Karpas-422 (cell line): Measurements from ENCODE around the gene GRK5. TPM values are rescaled to one million over a fixed set of nuclear protein-coding genes. Genes with fewer than 3 reads are reported as not detected.

Source experiments
- DNase-seq: peaks from one replicate; pipeline ENCODE4 v3.0.0-alpha.2; 2015
- H2AFZ ChIP-seq: fragments of 200-600 bp; sonication (generic); 2 replicates; pipeline ENCODE4 v1.6.1; 2014; ENCODE audit warnings: antibody characterized with exemption, low read length, mixed read lengths
- H3K27ac ChIP-seq: fragments of 200-600 bp; sonication (generic); 2 replicates; pipeline ENCODE4 v1.5.1; 2014; ENCODE audit warnings: mild to moderate bottlenecking, low read length, moderate library complexity
- H3K27me3 ChIP-seq: fragments of 200-600 bp; sonication (generic); 2 replicates; pipeline ENCODE4 v1.6.1; 2014; ENCODE audit warnings: low read length, mixed read lengths
- H3K36me3 ChIP-seq: fragments of 200-600 bp; sonication (generic); 2 replicates; pipeline ENCODE4 v1.6.1; 2014; ENCODE audit warnings: low read length, mixed read lengths; ENCODE audit not compliant: insufficient read depth
- H3K4me1 ChIP-seq: fragments of 200-600 bp; sonication (generic); 2 replicates; pipeline ENCODE4 v1.6.1; 2014; ENCODE audit warnings: mild to moderate bottlenecking, low read length, mixed read lengths
- H3K4me2 ChIP-seq: fragments of 200-600 bp; sonication (generic); 2 replicates; pipeline ENCODE4 v1.6.1; 2014; ENCODE audit warnings: low read length, low read depth, mild to moderate bottlenecking; ENCODE audit not compliant: poor library complexity, severe bottlenecking
- H3K4me3 ChIP-seq: fragments of 200-600 bp; sonication (generic); 2 replicates; pipeline ENCODE4 v1.5.1; 2014; ENCODE audit warnings: mild to moderate bottlenecking, antibody characterized with exemption, low read length, mixed read lengths
- H3K79me2 ChIP-seq: fragments of 200-600 bp; sonication (generic); 2 replicates; pipeline ENCODE4 v1.6.1; 2014; ENCODE audit warnings: mild to moderate bottlenecking, low read length, mixed read lengths
- H3K9ac ChIP-seq: fragments of 200-600 bp; sonication (generic); 2 replicates; pipeline ENCODE4 v1.6.0; 2014; ENCODE audit warnings: low read length
- H3K9me2 ChIP-seq: fragments of 200-600 bp; sonication (generic), shearing (Covaris generic); replicated peaks from 2 replicates; pipeline ENCODE4 v1.6.0; 2014; ENCODE audit warnings: mild to moderate bottlenecking, low read length, moderate library complexity; ENCODE audit not compliant: insufficient read depth
- H3K9me3 ChIP-seq: fragments of 300-700, 200-600 bp; sonication (generic); 2 replicates; pipeline ENCODE4 v1.6.1; 2014; ENCODE audit warnings: low read length, mixed read lengths
- H4K20me1 ChIP-seq: fragments of 200-600 bp; sonication (generic); 2 replicates; pipeline ENCODE4 v1.6.1; 2014; ENCODE audit warnings: mild to moderate bottlenecking, antibody characterized with exemption, low read length, low read depth; ENCODE audit not compliant: insufficient read depth
- total RNA-seq: library from RNA; depleted of rRNA; stranded (reverse); fragments of >200 nt; shearing (Covaris generic); gene quantifications from 2 replicates; pipeline ENCODE4 v1.2.3, GENCODE V29; 2014; ENCODE audit warnings: low replicate concordance

GRK5 gene
- total RNA-seq, 1 experiment from 2014 or later: 4.5 TPM

GRCh38 chr10:119443441-119443840 lies 236.1 kb downstream of the GRK5 start:
- Histone ChIP-seq H3K36me3 (no peaks in the 10 kb centered on the region), H3K9ac (no peak overlapping the region), H4K20me1 (no peaks in the 10 kb centered on the region), H3K9me3 (no peaks in the 10 kb centered on the region), H3K4me2 (no peak overlapping the region), H3K9me2 (no peaks in the 10 kb centered on the region), H3K79me2 (no peaks in the 10 kb centered on the region), H3K27me3 (no peaks in the 10 kb centered on the region), H3K27ac (no peak overlapping the region), H3K4me1 (peaks cover 29% of the 10 kb centered on the region), H2AFZ (no peak overlapping the region), H3K4me3 (no peak overlapping the region)
- no peak for DNase-seq

- no peak overlapping the region for H3K27ac ChIP-seq
- peaks cover 30% of the 10 kb centered on the region for H3K4me1 ChIP-seq
- no peak overlapping the region for H3K4me2 ChIP-seq
- DNase-seq: no peak
- no peaks in the 10 kb centered on the region for H4K20me1 ChIP-seq
- H3K9me3 ChIP-seq: no peaks in the 10 kb centered on the region
- no peaks in the 10 kb centered on the region for H3K27me3 ChIP-seq
- no peak overlapping the region for H3K9ac ChIP-seq
- no peaks in the 10 kb centered on the region for H3K9me2 ChIP-seq
- no peaks in the 10 kb centered on the region for H3K36me3 ChIP-seq
- no peak overlapping the region for H3K4me3 ChIP-seq
- H2AFZ ChIP-seq: no peak overlapping the region
- no peaks in the 10 kb centered on the region for H3K79me2 ChIP-seq
Observed at GRCh38 chr10:119443970-119444660, 236.7 kb downstream of the GRK5 start.

GRCh38 chr10:119444866-119445265 lies 237.5 kb downstream of the GRK5 start:
- Histone ChIP-seq H3K27ac (no peak overlapping the region), H3K36me3 (no peaks in the 10 kb centered on the region), H3K9ac (no peak overlapping the region), H4K20me1 (no peaks in the 10 kb centered on the region), H3K79me2 (no peaks in the 10 kb centered on the region), H2AFZ (no peak overlapping the region), H3K9me2 (no peaks in the 10 kb centered on the region), H3K4me2 (no peak overlapping the region), H3K27me3 (no peaks in the 10 kb centered on the region), H3K4me1 (peaks cover 38% of the 10 kb centered on the region), H3K4me3 (no peak overlapping the region), H3K9me3 (no peaks in the 10 kb centered on the region)
- no peak for DNase-seq

GRCh38 chr10:119445311-119445934 lies 238.1 kb downstream of the GRK5 start:
- no peaks in the 10 kb centered on the region for H4K20me1 ChIP-seq
- no peak overlapping the region for H3K4me3 ChIP-seq
- H3K9me2 ChIP-seq: no peaks in the 10 kb centered on the region
- peak overlapping the region; percentile 19; the same call in 1 of the 2 replicates for H3K9ac ChIP-seq
- peak; percentile 92 for DNase-seq
- H3K4me1 ChIP-seq: peaks cover 42% of the 10 kb centered on the region
- H2AFZ ChIP-seq: no peak overlapping the region
- no peaks in the 10 kb centered on the region for H3K79me2 ChIP-seq
- no peak overlapping the region for H3K4me2 ChIP-seq
- H3K36me3 ChIP-seq: no peaks in the 10 kb centered on the region
- H3K27ac ChIP-seq: no peak overlapping the region
- H3K9me3 ChIP-seq: no peaks in the 10 kb centered on the region
- no peaks in the 10 kb centered on the region for H3K27me3 ChIP-seq

GRCh38 chr10:119445935-119446317 lies 238.6 kb downstream of the GRK5 start:
- Histone ChIP-seq H3K4me2 (no peak overlapping the region), H3K36me3 (no peaks in the 10 kb centered on the region), H4K20me1 (no peaks in the 10 kb centered on the region), H3K27ac (no peak overlapping the region), H3K9ac (no peak overlapping the region), H3K27me3 (no peaks in the 10 kb centered on the region), H3K4me3 (no peak overlapping the region), H3K4me1 (peaks cover 42% of the 10 kb centered on the region), H3K9me2 (no peaks in the 10 kb centered on the region), H2AFZ (no peak overlapping the region), H3K9me3 (no peaks in the 10 kb centered on the region), H3K79me2 (no peaks in the 10 kb centered on the region)
- no peak for DNase-seq

GRCh38 chr10:119446441-119447277 lies 239.3 kb downstream of the GRK5 start:
- Histone ChIP-seq H3K9ac (no peak overlapping the region), H3K27me3 (no peaks in the 10 kb centered on the region), H2AFZ (no peak overlapping the region), H3K36me3 (no peaks in the 10 kb centered on the region), H3K79me2 (no peaks in the 10 kb centered on the region), H4K20me1 (no peaks in the 10 kb centered on the region), H3K27ac (no peak overlapping the region), H3K4me2 (no peak overlapping the region), H3K4me1 (peaks cover 39% of the 10 kb centered on the region), H3K9me3 (no peaks in the 10 kb centered on the region), H3K4me3 (no peak overlapping the region), H3K9me2 (no peaks in the 10 kb centered on the region)
- no peak for DNase-seq

- Histone ChIP-seq H3K36me3 (no peaks in the 10 kb centered on the region), H3K27me3 (no peaks in the 10 kb centered on the region), H3K4me2 (no peak overlapping the region), H3K9me2 (no peaks in the 10 kb centered on the region), H3K9ac (no peak overlapping the region), H3K4me3 (no peak overlapping the region), H4K20me1 (no peaks in the 10 kb centered on the region), H3K27ac (no peak overlapping the region), H2AFZ (no peak overlapping the region), H3K9me3 (no peaks in the 10 kb centered on the region), H3K79me2 (no peaks in the 10 kb centered on the region), H3K4me1 (peaks cover 31% of the 10 kb centered on the region)
- DNase-seq: no peak
Observed at GRCh38 chr10:119447421-119447820, 240.1 kb downstream of the GRK5 start.

GRCh38 chr10:119447823-119448546 lies 240.6 kb downstream of the GRK5 start:
- no peak for DNase-seq
- H3K36me3 ChIP-seq: no peaks in the 10 kb centered on the region

More at GRCh38 chr10:119447823-119448546, 240.6 kb downstream of the GRK5 start:
- Histone ChIP-seq H3K4me2 (no peak overlapping the region), H3K27me3 (no peaks in the 10 kb centered on the region), H3K9me2 (no peaks in the 10 kb centered on the region), H3K9ac (no peak overlapping the region), H3K79me2 (no peaks in the 10 kb centered on the region), H3K9me3 (no peaks in the 10 kb centered on the region), H3K27ac (no peak overlapping the region), H2AFZ (no peak overlapping the region), H4K20me1 (no peaks in the 10 kb centered on the region), H3K4me3 (no peak overlapping the region), H3K4me1 (peaks cover 25% of the 10 kb centered on the region)
